GM18499 (cell line): Measurements from ENCODE around the gene TDP2.
A peak's percentile ranks its signal among the peaks of the same experiment; 100 is the strongest.
"Not testable (repeated sequence)": the region's sequence is repeated elsewhere in the genome, so short reads cannot be mapped to it uniquely, and the experiment has no call there.

ENCODE experiments used
- ATAC-seq: cut with Tn5 transposase; IDR thresholded peaks from one replicate; pipeline ENCODE4 v1.9.1; 2021; ENCODE audit warnings: moderate number of reproducible peaks; ENCODE audit not compliant: insufficient read depth, unreplicated experiment

TDP2 gene

GRCh38 chr6:24683297-24684296, 16.9 kb upstream of the TDP2 start:
- ATAC-seq = no peak

DNA sequence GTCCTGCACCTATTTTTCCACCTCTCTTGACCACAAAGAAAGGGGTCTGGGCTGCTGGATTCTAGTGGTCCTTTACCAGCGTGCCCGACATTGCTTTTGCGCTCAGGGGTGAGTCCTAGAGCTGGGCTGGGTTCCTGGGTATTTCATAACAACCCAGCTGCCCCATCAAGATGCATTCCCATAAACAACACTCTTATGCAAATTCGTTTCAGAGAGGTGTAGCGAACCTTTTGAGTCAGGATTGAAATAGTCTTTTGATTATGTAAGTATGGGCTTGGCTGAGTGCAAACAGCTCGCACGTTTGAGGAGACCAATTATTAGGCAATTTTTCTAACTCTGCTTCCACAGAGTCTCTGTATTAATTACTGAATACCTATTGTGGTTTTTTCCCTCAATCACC, 13.9 kb upstream of the TDP2 start:
- no peak for ATAC-seq

DNA sequence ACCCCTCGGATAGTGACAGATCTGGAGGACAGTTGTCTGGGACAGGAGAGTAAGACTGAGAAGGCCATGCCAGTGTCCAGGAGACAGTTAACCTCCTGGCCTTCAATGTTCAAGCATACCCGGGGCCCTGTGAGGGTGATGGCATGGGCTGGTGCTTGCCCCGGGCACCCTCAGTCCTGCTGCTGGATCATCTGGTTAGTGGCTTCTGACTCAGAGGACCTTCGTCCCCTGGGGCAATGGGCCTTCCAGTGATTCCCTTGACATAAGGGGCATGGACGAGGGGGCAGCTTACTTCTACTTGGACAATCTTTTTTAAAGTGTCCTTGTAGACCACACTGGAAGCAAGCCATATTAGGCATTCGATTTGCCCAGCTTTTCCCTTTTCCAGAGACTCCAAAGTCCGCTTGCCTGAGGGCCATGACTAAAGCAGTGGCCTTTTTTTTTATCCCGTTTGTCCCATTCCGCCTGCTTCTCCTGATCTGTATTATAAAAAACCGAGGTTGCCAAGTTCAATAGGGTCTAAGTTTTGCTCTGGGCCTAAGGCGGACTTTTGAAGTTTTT, 12.2 kb upstream of the TDP2 start:
- not testable (repeated sequence) for ATAC-seq

DNA sequence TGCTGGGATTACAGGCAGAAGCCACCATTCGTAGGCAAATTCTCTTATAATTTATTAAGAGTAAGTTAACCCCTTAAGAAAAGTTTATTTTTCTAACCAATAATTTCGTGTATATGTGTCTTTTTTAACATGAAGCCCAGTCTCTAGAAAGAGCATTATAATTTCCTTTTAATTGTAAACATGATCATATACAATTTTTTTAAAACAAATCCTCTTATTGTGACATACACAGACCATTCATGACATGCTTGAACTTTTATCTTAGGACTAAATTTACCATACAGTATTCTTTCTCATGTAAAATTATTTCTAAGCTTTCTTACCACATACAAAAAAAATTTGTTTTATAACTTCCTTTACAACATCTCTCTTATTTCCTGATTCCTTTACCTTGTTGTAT, 6.9 kb upstream of the TDP2 start:
- ATAC-seq = no peak

GRCh38 chr6:24672620-24673182, 6.0 kb upstream of the TDP2 start:
- no peak for ATAC-seq

- ATAC-seq = not testable (repeated sequence)
Observed at GRCh38 chr6:24671077-24671476, 4.4 kb upstream of the TDP2 start.

- ATAC-seq = not testable (repeated sequence)
Observed at GRCh38 chr6:24670492-24670891, 3.8 kb upstream of the TDP2 start.

DNA sequence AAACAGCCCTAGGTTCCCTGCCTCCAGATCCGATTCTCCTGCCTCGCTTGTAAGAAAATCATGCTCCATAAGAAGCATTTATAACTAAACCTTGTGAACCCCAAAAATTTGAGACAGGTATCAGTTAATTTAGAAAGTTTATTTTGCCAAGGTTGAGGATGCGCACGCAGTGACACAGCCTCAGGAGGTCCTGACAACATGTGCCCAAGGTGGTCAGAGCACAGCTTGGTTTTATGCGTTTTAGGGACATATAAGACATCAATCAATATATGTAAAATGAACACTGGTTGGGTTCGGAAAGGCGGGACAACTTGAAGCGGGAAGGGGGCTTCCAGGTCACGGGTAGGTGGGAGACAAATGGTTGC, 2.3 kb upstream of the TDP2 start:
- ATAC-seq = no peak

GRCh38 chr6:24668066-24668996, 1.6 kb upstream of the TDP2 start:
- ATAC-seq = not testable (repeated sequence)

DNA sequence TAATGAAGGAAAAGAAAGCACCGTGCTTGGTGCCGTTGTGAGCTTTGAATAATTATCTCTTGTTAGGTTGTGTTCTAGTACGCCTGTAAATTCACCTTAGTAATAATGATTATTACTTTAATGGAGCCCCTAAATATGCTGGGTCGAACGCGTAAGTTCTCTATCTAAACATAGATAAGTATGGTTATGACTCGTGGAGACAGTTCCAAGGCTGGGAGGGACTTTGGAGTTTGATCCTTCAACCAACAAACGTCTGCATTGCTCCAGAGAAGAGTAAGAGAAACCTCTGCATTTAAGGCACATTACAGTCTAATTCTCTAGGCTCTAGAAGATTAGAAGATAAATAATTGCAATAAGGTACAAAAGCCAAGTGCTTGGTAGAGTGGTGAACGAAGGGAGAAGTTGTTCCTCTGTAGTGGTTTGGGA, 692 bp upstream of the TDP2 start:
- peak; percentile 17 for ATAC-seq

DNA sequence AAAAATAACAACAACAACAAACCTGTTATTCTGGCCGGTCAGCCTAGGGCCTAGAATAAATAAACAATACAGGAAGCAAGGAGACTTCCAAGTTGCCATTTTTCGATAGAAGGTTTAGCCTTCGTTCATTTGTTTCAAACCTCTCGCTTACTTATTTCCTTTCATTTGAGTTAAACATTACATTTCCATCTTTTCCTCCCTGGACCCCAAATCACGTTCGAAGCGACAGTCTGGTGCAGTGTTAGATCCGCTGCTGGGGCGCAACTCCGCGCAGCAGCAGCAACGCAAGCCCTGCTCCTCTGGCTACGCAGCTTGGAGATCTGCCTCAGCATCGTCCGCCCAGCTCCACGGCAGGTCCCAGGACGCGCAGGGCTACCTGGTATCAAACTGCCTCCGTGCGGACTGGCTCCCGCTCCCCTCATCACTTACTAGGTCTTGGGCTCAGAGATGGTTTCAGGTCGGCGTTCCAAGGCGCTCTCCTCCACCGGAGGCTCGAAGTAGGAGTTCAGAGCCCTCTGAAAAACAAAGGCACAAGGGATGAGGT, 530 bp downstream of the TDP2 start:
- peak; percentile 21 for ATAC-seq

DNA sequence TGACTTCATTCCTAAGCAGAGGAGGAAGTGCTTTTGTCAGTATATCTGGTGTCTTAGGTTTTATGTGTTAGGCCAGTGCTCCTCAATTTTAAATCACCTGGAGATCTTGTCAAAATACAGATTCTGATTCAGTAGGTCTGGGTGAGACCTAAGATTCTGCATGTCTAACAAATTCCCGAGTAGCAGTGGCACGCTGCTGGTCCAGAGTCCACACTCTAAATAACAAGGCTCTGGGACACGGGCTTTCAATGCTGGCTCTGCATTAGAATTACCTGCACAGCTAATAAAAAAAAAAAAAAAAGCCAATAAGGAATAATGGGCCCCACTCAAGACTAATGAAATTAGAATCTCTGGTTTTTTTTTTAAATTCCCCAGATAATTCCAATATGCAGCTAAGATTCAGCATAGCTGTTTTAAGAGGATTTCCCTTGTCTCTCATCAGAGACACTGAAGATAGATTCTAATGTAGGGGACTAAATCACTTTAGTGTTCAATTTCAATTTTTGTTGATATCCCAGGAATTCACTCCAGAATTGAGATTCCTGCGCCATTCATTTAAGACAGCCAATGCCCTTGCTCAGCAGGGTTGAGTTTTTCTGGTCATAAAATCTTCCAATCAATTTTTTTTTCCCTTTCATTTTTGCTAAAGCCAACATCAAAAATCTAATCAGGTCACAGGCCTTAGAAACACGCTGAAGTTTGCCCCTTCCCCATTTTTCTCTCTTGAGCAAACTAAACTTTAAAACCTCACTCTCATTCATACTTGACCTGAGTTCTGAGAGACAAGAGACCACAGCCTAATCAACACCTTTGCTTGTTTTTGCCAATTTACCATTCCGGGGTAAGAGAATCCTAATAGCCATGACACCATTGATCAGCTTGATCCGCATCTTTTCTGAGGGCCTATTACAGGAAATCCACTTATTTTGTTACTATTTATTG, 2.4 kb downstream of the TDP2 start:
- no peak for ATAC-seq

- no peak for ATAC-seq
Observed at GRCh38 chr6:24663189-24663588, 3.5 kb downstream of the TDP2 start.

- ATAC-seq = no peak
Observed at GRCh38 chr6:24662236-24662635, 4.5 kb downstream of the TDP2 start.

- ATAC-seq = not testable (repeated sequence)
Observed at GRCh38 chr6:24661759-24662158, 4.9 kb downstream of the TDP2 start.

- ATAC-seq = no peak
Observed at GRCh38 chr6:24660105-24660504, 6.6 kb downstream of the TDP2 start.

DNA sequence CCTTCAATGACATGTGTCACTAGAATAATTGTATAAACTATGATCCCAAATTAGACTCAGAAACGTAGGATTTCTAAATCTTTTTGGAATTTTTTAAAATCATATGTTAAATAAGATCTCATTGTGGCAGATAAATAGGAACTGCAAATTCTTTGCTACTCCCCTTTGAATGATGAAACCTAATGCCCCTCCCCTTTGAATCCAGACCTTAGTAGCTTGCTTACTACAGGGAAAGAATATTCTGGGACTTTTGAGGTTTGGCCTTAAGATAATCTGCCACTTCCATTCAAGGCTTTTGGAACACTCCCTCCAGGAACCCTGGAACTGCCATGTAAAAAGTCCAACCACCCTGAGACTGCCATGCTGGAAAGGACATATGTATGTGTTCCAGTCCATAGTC, 7.1 kb downstream of the TDP2 start:
- ATAC-seq = no peak

GRCh38 chr6:24658573-24659560, 7.8 kb downstream of the TDP2 start:
- ATAC-seq = no peak
